Measurements from ENCODE around the gene PTCRA. TPM values are rescaled to one million over a fixed set of nuclear protein-coding genes. Genes with fewer than 3 reads are reported as not detected.

The PTCRA gene
- total RNA-seq (2014; rRNA removed) = not detected in 2 replicates
- percentile 7 among the genes with signal in this experiment for Bru-seq, nascent RNA
- BruChase-seq, experiment 1, labeled RNA remaining after a 6-hour chase = percentile 27 among the genes with signal in this experiment
- percentile 22 among the genes with signal in this experiment for BruChase-seq, experiment 2, labeled RNA remaining after a 2-hour chase
- long read RNA-seq = 0 reads

DNA sequence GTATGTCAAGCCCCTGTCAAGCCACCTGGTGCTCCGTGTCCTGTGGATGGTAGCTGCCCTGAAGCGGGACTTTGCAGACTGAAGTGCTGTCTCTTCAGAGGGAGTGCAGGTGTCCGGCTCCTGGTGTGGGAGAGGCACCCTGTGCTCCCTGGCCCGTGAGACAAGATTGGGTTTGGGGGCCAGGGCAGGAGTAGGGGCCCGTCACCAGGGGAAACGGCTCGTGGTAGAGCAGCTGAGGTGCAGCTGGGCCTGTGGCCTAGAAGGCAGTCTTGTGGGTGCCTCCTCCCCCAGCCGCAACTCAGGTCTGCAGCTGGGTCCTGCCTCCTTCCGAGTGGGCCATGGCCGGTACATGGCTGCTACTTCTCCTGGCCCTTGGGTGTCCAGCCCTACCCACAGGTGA is at the start of gene PTCRA:
TSS of gene PTCRA (plus strand) at position 322 of the 400 bp plus-strand sequence. CDS start at position 339, 17 bp downstream.
- Histone ChIP-seq H3K9me2 (replicated peaks; ENCODE audit: low read length) (no peaks in the 10 kb centered on the region), H3K27me3 (ENCODE audit: low read length) (no peaks in the 10 kb centered on the region), H2AFZ (ENCODE audit: low read length) (no peak within 1 kb of the TSS), H3K27ac (ENCODE audit: low read length) (no peak within 1 kb of the TSS), H3K9ac (ENCODE audit: low read length) (no peak within 1 kb of the TSS), H3K36me3 (ENCODE audit: low read depth, low read length) (no peaks in the 10 kb centered on the region), H3K79me2 (ENCODE audit: low read length) (no peaks in the 10 kb centered on the region), H3K4me3 (ENCODE audit: low read length) (no peak within 1 kb of the TSS), H3K4me1 (ENCODE audit: insufficient read depth, low read length) (peaks cover 4% of the 10 kb centered on the region; the same call in 1 of the 2 replicates), H4K20me1 (ENCODE audit: low read length) (no peaks in the 10 kb centered on the region), H3K4me2 (ENCODE audit: low read length) (no peak within 1 kb of the TSS), H3F3A (ENCODE audit: low read length, unreplicated experiment) (no peaks in the 10 kb centered on the region), H3K9me3 (ENCODE audit: low read length) (no peaks in the 10 kb centered on the region)
- TF ChIP-seq CTCF (conservative IDR thresholded peaks at IDR 0.05; ENCODE audit: low read depth, low read length) = no peak
- no peak for TF ChIP-seq EZH2 (IDR thresholded peaks at IDR 0.05; ENCODE audit: low read length, unreplicated experiment)
- no peak for TF ChIP-seq EZH2phosphoT487 (IDR thresholded peaks at IDR 0.05; ENCODE audit: borderline replicate concordance, low read length)
- POLR2A ChIA-PET (ENCODE audit: unreplicated experiment) = no interaction called here
- DNase-seq (no peak), ATAC-seq (no peak)
- intact Hi-C loops (cut with micrococcal nuclease) = no loop called here
- CTCF ChIA-PET = no interaction called here
- no TSS peak for BruUV-seq (replicated peaks)

DNA sequence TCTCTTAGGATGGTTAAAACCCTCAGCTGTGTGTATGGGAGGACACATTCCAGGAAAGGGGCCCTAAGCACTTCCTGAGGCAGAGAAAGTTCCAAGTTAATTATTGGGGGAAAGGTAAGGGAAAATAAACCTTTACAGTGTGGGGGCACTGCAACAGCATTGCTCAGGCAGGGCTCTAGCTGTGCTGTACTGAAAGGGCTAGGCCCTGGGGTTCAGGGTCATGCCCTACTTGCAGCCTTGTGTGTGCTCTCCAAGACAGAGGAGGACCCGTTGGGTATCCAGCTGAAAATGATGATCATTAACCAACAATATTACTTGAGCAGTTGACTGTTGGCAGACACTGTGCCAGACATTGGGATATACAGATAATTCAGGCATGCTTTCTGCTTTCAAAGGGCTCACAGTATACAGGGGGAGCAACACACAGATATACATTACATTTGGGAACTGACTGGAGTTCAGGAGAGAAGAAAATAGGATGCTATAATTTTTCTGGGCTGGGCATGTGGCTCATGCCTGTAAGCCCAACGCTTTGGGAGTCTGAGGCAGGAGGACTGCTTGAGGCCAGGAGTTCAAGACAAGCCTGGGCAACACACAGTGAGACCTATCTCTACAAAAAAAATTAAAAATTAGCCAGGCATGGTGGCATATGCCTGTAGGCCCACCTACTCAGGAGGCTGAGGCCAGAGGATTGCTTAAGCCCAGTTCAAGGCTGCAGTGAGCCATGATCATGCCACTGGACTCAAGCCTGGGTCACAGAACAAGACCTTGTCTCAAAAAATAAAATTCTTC is 45.5 kb upstream of the PTCRA start:
- Histone ChIP-seq H3K9me2 (replicated peaks; ENCODE audit: low read length) (no peaks in the 10 kb centered on the region), H3K79me2 (ENCODE audit: low read length) (no peaks in the 10 kb centered on the region), H3K4me1 (ENCODE audit: insufficient read depth, low read length) (no peaks in the 10 kb centered on the region), H3K36me3 (ENCODE audit: low read depth, low read length) (no peaks in the 10 kb centered on the region), H3K4me2 (ENCODE audit: low read length) (no peak overlapping the region), H3K27ac (ENCODE audit: low read length) (no peak overlapping the region), H4K20me1 (ENCODE audit: low read length) (no peaks in the 10 kb centered on the region), H3K9ac (ENCODE audit: low read length) (no peak overlapping the region), H3F3A (ENCODE audit: low read length, unreplicated experiment) (no peaks in the 10 kb centered on the region), H3K27me3 (ENCODE audit: low read length) (no peaks in the 10 kb centered on the region), H2AFZ (ENCODE audit: low read length) (no peak overlapping the region), H3K9me3 (ENCODE audit: low read length) (no peaks in the 10 kb centered on the region), H3K4me3 (ENCODE audit: low read length) (no peak overlapping the region)
- no peak for DNase-seq
- CTCF ChIA-PET = no interaction called here
- POLR2A ChIA-PET (ENCODE audit: unreplicated experiment) = no interaction called here
- BruUV-seq (replicated peaks) = no TSS peak
- TF ChIP-seq CTCF (conservative IDR thresholded peaks at IDR 0.05; ENCODE audit: low read depth, low read length) = no peak
- TF ChIP-seq EZH2phosphoT487 (IDR thresholded peaks at IDR 0.05; ENCODE audit: borderline replicate concordance, low read length) = no peak
- no peak for TF ChIP-seq EZH2 (IDR thresholded peaks at IDR 0.05; ENCODE audit: low read length, unreplicated experiment)
- intact Hi-C loops (cut with micrococcal nuclease) = no loop called here
- no peak for ATAC-seq

DNA sequence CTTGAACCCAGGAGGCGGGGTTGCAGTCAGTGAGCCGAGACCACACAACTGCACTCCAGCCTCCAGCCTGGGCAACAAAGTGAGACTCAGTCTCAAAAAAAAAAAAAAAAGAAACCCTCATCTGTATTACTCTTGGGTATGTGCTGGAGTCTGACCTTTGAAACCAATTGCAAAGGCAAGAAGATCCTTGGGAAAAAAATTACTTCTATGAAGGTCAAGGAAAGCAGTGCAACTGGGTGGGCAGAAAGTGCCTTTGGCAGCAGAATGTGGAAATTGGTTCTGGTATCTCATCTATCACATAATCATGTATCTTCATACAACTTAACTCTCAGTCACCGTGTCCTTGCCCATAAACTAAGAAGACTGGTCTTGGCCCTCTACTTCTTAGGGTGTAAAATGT is 44.1 kb upstream of the PTCRA start:
- H2AFZ ChIP-seq (ENCODE audit: low read length) = no peak overlapping the region
- intact Hi-C loops (cut with micrococcal nuclease) = no loop called here
- H3K4me1 ChIP-seq (ENCODE audit: insufficient read depth, low read length) = no peaks in the 10 kb centered on the region
- H3K4me3 ChIP-seq (ENCODE audit: low read length) = no peak overlapping the region
- H4K20me1 ChIP-seq (ENCODE audit: low read length) = no peaks in the 10 kb centered on the region
- H3K27me3 ChIP-seq (ENCODE audit: low read length) = no peaks in the 10 kb centered on the region
- H3K27ac ChIP-seq (ENCODE audit: low read length) = no peak overlapping the region
- ATAC-seq (no peak), DNase-seq (no peak)
- no peaks in the 10 kb centered on the region for H3K79me2 ChIP-seq (ENCODE audit: low read length)
- H3F3A ChIP-seq (ENCODE audit: low read length, unreplicated experiment) = no peaks in the 10 kb centered on the region
- POLR2A ChIA-PET (ENCODE audit: unreplicated experiment) = no interaction called here
- TF ChIP-seq CTCF (conservative IDR thresholded peaks at IDR 0.05; ENCODE audit: low read depth, low read length) = no peak
- TF ChIP-seq EZH2phosphoT487 (IDR thresholded peaks at IDR 0.05; ENCODE audit: borderline replicate concordance, low read length) = no peak
- TF ChIP-seq EZH2 (IDR thresholded peaks at IDR 0.05; ENCODE audit: low read length, unreplicated experiment) = no peak
- CTCF ChIA-PET = no interaction called here
- H3K36me3 ChIP-seq (ENCODE audit: low read depth, low read length) = no peaks in the 10 kb centered on the region
- no TSS peak for BruUV-seq (replicated peaks)
- no peaks in the 10 kb centered on the region for H3K9me3 ChIP-seq (ENCODE audit: low read length)
- no peak overlapping the region for H3K4me2 ChIP-seq (ENCODE audit: low read length)
- H3K9ac ChIP-seq (ENCODE audit: low read length) = no peak overlapping the region
- H3K9me2 ChIP-seq (replicated peaks; ENCODE audit: low read length) = no peaks in the 10 kb centered on the region

Measured in PC-3 (cell line).